ENCODE measurements around the gene RAPGEF1.

RAPGEF1 gene

GRCh38 chr9:131776036-131776435, 36.2 kb upstream of the RAPGEF1 start:
- in situ Hi-C loops (cut with HindIII; ENCODE audit: low sequenced_read_pairs), result loop anchor here (10.0 kb wide), 1 partner anchor 459 kb away; no protein-coding TSS in a partner anchor
- no peak for TF ChIP-seq CTCF (IDR thresholded peaks at IDR 0.05; ENCODE audit: low read depth, low read length, missing control alignments)
- DNase-seq (ENCODE audit: low read depth), result no peak
- H3K4me3 ChIP-seq (ENCODE audit: low read depth, low read length), result no peak overlapping the region

GRCh38 chr9:131774636-131775035, 34.8 kb upstream of the RAPGEF1 start:
- in situ Hi-C loops (cut with HindIII; ENCODE audit: low sequenced_read_pairs), result loop anchor here (10.0 kb wide), 1 partner anchor 460 kb away; no protein-coding TSS in a partner anchor
- DNase-seq (ENCODE audit: low read depth), result no peak
- TF ChIP-seq CTCF (IDR thresholded peaks at IDR 0.05; ENCODE audit: low read depth, low read length, missing control alignments), result no peak
- H3K4me3 ChIP-seq (ENCODE audit: low read depth, low read length), result no peak overlapping the region

GRCh38 chr9:131773911-131774379, 34.1 kb upstream of the RAPGEF1 start:
- peak; percentile 63 for DNase-seq (ENCODE audit: low read depth)
- in situ Hi-C loops (cut with HindIII; ENCODE audit: low sequenced_read_pairs), result loop anchor here (10.0 kb wide), 1 partner anchor 461 kb away; no protein-coding TSS in a partner anchor
- TF ChIP-seq CTCF (IDR thresholded peaks at IDR 0.05; ENCODE audit: low read depth, low read length, missing control alignments), result no peak
- no peak overlapping the region for H3K4me3 ChIP-seq (ENCODE audit: low read depth, low read length)

- in situ Hi-C loops (cut with HindIII; ENCODE audit: low sequenced_read_pairs), result loop anchor here (10.0 kb wide), 1 partner anchor 462 kb away; no protein-coding TSS in a partner anchor
- TF ChIP-seq CTCF (IDR thresholded peaks at IDR 0.05; ENCODE audit: low read depth, low read length, missing control alignments), result no peak
- no peak overlapping the region for H3K4me3 ChIP-seq (ENCODE audit: low read depth, low read length)
- no peak for DNase-seq (ENCODE audit: low read depth)
Measured at GRCh38 chr9:131772940-131773339, 33.1 kb upstream of the RAPGEF1 start.

- in situ Hi-C loops (cut with HindIII; ENCODE audit: low sequenced_read_pairs), result loop anchor here (10.0 kb wide), 1 partner anchor 463 kb away; no protein-coding TSS in a partner anchor
- DNase-seq (ENCODE audit: low read depth), result no peak
- TF ChIP-seq CTCF (IDR thresholded peaks at IDR 0.05; ENCODE audit: low read depth, low read length, missing control alignments), result no peak
- no peak overlapping the region for H3K4me3 ChIP-seq (ENCODE audit: low read depth, low read length)
Measured at GRCh38 chr9:131771646-131772045, 31.8 kb upstream of the RAPGEF1 start.

- H3K4me3 ChIP-seq (ENCODE audit: low read depth, low read length), result no peak overlapping the region
- no peak for TF ChIP-seq CTCF (IDR thresholded peaks at IDR 0.05; ENCODE audit: low read depth, low read length, missing control alignments)
- no peak for DNase-seq (ENCODE audit: low read depth)
- in situ Hi-C loops (cut with HindIII; ENCODE audit: low sequenced_read_pairs), result no loop called here
Measured at GRCh38 chr9:131769361-131769760, 29.5 kb upstream of the RAPGEF1 start.

All from astrocyte of the cerebellum (primary cell).